Spleen (tissue), 7 donors: ENCODE measurements around the gene EPAS1.

Source experiments
- CTCF ChIP-seq, 11 experiments: fragments of 200-600 bp in 7 of 11; fragments of 450-650 bp in 4 of 11; sonication (generic) in 4 of 11; IDR thresholded peaks in 8 of 11; conservative IDR thresholded peaks in 3 of 11; 1 replicate in 7 of 11; 2 replicates in 4 of 11; pipeline versions ENCODE4 v1.4.0 to v1.8.0; 2016 to 2021; ENCODE audit warnings: antibody characterized with exemption in 11 of 11, inconsistent platforms in 4 of 11, mild to moderate bottlenecking in 1 of 11
- POLR2A ChIP-seq, 3 donors: fragments of 450-650 bp; IDR thresholded peaks; one replicate each; pipeline ENCODE4 v1.5.1; 2017; ENCODE audit warnings: antibody characterized with exemption in 3 of 3, mild to moderate bottlenecking in 1 of 3
- donor health status: DM: no; HTN: no; CAD: no; lungs with moderate emphysema.
- donor health status: DM: no; HTN: no; CAD: no.
- donor health status: DM: no; HTN: no; CAD: no.

GRCh38 chr2:46378616-46379015 lies 81.4 kb downstream of the EPAS1 start:
- TF ChIP-seq POLR2A (IDR thresholded peaks at IDR 0.05) = no peak
- no peak for TF ChIP-seq CTCF (IDR thresholded peaks at IDR 0.05 in 8 of 11, conservative IDR thresholded peaks at IDR 0.05 in 3 of 11)
